GM12892 (cell line): ENCODE measurements around the gene FXYD6.

ENCODE experiments used
- POLR2A ChIP-seq: IDR thresholded peaks from 2 replicates; pipeline ENCODE4 v1.6.1; 2011; ENCODE audit warnings: low read depth, low read length, control low read depth
- TAF1 ChIP-seq: IDR thresholded peaks from 2 replicates; pipeline ENCODE4 v1.6.1; 2011; ENCODE audit warnings: low read depth, mild to moderate bottlenecking, control low read depth, low read length, borderline replicate concordance

DNA sequence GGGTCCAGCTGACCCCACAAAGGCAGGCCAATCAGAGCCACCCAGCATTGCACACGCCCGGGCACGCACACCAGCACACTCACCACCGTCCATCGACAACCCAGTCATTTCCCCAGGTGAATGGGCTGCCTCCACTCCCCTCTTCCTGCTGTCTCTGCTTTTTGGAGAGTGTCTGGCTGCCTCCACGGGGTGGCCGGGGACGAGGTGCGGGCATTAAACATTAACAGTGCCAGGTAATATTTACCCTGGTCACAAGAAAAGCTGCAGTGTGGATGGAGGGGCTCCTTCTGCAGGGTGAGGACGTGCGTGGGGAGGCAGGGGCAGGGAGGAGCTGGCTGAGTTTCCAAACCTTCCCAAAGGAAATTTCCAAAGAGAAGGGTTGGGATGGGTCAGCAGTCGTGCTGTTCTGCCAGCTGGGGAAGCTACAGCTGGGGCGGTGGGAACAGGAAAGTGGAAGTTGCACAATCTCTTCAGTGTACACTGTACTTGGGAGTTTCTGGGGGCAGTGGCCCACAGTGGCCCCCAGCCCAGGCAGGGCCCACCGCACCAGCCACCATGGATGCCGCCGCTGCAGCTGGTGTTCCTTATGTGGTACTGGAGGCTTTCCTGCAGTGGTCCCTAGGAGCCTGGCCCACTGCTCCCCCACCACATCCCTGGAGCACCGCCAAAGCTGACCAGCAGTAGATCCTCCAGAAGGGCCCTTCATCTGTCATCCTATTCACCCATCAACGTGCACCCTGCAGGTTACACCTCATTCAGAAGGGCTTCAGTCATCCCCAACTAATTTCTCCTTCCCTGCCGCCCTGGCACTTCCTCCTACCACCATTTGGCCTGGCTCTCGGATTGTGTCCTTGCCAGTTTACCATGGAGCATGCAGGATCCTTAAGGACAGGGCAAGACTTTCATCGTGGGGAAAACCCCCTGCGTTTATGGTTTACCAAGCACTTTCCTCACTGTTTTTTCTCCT, 51.6 kb downstream of the FXYD6 start, which contains the start of gene FXYD2:
- TF ChIP-seq POLR2A (no peak), TAF1 (no peak)
